Dedifferentiated amniotic fluid mesenchymal stem cell (primary cell): Measurements from ENCODE around the gene NBPF6.
"Not testable (repeated sequence)": the region's sequence is repeated elsewhere in the genome, so short reads cannot be mapped to it uniquely, and the experiment has no call there.

ENCODE experiments used
- DNase-seq: peaks from one replicate; pipeline ENCODE4 v3.0.0-alpha.2; 2016; ENCODE audit errors: extremely low spot score

Gene NBPF6

GRCh38 chr1:108450043-108450442 lies at the start of gene NBPF6:
NBPF6 (plus strand) TSS chr1:108450343; CDS start chr1:108450602, 259 bp downstream.
- DNase-seq: not testable (repeated sequence)

GRCh38 chr1:108411098-108411833 lies 38.9 kb upstream of the NBPF6 start:
- DNase-seq: not testable (repeated sequence)

GRCh38 chr1:108420129-108420528 lies 30.0 kb upstream of the NBPF6 start:
- DNase-seq: not testable (repeated sequence)

- DNase-seq: not testable (repeated sequence)
Measured at GRCh38 chr1:108421061-108421916, 28.9 kb upstream of the NBPF6 start.

DNA sequence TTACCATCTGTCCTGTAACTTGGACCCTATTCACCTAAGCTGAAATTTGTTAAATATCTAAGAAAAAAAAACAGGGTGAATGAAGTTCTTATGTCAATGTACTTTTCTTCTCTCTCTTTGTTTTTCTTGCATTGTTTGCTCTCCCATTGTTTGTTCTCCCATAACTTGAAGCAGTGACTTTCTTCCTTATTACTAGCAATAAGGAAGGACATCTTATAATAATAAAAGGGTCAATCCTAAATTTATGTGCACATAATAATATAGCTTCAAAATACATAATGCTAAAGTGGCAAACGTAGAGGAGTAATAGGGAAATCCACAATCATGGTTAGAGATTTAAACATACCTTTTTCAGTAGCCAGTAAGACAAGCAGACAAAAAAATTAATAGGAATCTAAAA lies 23.3 kb upstream of the NBPF6 start:
- DNase-seq: not testable (repeated sequence)

- not testable (repeated sequence) for DNase-seq
Measured at GRCh38 chr1:108432002-108432401, 18.1 kb upstream of the NBPF6 start.

GRCh38 chr1:108433404-108433803 lies 16.7 kb upstream of the NBPF6 start:
- DNase-seq: not testable (repeated sequence)

DNA sequence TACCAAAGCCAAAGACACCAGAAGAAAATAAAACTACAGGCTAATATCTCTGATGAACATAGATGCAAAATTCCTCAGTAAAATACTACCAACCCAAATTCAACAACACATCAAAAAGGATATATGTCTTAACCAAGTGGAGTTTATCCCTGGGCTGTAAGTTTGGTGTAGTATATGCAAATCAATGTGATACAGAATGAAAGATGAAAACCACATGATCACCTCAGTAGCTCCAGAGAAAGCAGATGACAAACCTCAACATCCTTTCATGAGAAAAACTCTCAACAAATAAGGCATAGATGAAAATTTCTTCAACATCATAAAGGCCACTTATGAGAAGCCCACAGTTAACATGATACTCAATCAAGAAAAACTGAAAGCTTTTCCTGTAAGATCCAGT lies 11.6 kb upstream of the NBPF6 start:
- DNase-seq: not testable (repeated sequence)

GRCh38 chr1:108454521-108454920 lies 4.4 kb downstream of the NBPF6 start:
- not testable (repeated sequence) for DNase-seq

- DNase-seq: not testable (repeated sequence)
Measured at GRCh38 chr1:108458661-108459060, 8.5 kb downstream of the NBPF6 start.

GRCh38 chr1:108461758-108462157 lies 11.6 kb downstream of the NBPF6 start:
- DNase-seq: not testable (repeated sequence)

DNA sequence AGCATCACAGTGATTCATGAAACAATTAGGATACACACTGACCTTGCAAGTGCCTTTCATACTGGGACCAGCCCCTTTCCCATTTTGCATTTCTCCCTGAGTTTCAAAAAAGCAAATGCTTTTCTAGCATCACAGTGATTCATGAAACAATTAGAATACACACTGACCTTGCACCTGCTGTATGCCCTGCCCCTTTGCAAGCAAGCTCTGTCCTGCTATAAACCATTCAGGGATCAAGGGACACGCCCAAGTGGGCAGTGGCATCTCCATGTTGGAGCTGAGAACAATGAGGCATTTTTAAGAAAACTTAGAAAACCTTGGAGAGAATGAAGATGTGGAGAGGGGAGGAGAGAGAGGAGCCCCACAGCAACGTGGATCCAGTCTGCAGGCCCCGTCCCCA lies 13.8 kb downstream of the NBPF6 start:
- DNase-seq: not testable (repeated sequence)

GRCh38 chr1:108466166-108466565 lies 16.0 kb downstream of the NBPF6 start:
- not testable (repeated sequence) for DNase-seq

GRCh38 chr1:108467155-108467554 lies 17.0 kb downstream of the NBPF6 start:
- DNase-seq: not testable (repeated sequence)

- not testable (repeated sequence) for DNase-seq
Measured at GRCh38 chr1:108470750-108471149, 20.6 kb downstream of the NBPF6 start.

DNA sequence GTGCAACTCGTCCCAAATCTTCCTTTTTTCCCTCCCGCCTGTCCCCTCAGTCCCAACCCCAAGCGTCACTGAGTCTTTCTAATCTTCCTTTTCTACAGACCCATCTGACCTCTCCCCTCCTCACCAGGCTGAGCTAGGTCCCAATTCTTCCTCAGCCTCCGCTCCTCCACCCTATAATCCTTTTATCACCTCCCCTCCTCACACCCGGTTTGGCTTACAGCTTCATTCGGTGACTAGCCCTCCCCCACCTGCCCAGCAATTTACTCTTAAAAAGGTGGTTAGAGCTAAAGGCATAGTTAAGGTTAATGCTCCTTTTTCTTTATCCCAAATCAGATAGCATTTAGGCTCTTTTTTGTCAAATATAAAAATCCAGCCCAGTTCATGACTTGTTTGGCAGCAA lies 24.4 kb downstream of the NBPF6 start:
- not testable (repeated sequence) for DNase-seq

- no peak for DNase-seq
Measured at GRCh38 chr1:108478429-108479015, 28.4 kb downstream of the NBPF6 start.

DNA sequence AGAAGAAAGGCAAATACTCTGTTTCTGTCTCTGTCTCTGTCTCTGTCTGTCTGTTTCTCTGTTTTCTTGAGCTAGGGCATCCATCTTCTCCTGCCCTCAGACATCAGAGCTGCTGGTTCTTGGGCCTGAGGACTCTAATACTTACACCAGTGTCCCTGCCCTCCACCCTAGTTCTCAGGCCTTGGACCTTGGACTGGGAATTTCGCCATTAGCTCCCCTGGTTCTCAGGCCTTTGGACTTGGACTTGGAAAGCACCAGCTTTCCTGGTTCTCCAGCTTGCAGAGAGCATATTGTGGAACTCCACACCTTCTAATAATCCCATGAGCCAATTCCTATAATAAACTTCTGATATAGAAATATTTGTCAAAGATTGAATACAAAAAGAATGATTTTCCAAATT lies 32.6 kb downstream of the NBPF6 start:
- no peak for DNase-seq

- DNase-seq: not testable (repeated sequence)
Measured at GRCh38 chr1:108485990-108486389, 35.8 kb downstream of the NBPF6 start.

- not testable (repeated sequence) for DNase-seq
Measured at GRCh38 chr1:108486707-108487106, 36.6 kb downstream of the NBPF6 start.

DNA sequence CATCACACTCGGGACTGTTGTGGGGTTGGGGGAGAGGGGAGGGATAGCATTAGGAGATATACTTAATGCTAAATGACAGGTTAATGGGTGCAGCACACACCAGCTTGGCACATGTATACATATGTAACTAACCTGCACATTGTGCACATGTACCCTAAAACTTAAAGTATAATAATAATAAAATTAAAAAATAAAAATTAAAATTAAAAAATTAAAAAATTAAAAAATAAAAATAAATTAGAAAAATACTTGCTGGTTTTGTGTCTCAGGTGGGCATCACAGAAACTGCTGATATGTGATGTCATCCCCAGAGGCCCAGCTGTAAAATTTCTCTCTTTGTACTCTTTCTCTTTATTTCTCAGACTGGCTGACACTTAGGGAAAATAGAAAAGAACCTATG lies 44.9 kb downstream of the NBPF6 start:
- DNase-seq: not testable (repeated sequence)

- not testable (repeated sequence) for DNase-seq
Measured at GRCh38 chr1:108496856-108497255, 46.7 kb downstream of the NBPF6 start.
